COR-L47 (cell line): ENCODE data around the gene GLUD1.
"Not testable (repeated sequence)": the region's sequence is repeated elsewhere in the genome, so short reads cannot be mapped to it uniquely, and the experiment has no call there.

ENCODE experiments used
- DNase-seq: peaks from one replicate; lab custom pipeline; 2025; lab: John Stamatoyannopoulos, UW

The GLUD1 gene

GRCh38 chr10:87090779-87091178 lies 3.9 kb downstream of the GLUD1 start:
- DNase-seq: no peak

DNA sequence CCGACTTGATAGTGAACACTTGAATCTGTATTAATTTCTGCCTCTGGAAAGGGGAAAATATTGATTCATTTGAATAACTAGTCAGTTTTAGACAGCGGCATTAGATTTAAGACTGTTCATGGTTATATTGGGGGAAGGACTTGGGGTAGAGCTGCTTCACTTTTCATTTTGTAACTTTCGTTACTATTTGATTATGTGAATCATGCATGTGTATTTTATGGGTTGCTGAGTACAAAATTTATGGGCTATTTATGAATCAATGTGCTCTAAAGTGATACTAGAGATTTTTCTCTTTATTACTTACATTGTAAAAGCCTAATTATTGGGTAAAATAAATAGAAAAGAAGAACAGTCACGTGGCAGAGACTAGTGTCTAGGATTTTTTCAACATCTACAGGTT lies 4.9 kb downstream of the GLUD1 start:
- no peak for DNase-seq

- DNase-seq: no peak
These were observed 9.1 kb downstream of the GLUD1 start for GRCh38 chr10:87085537-87085936.

DNA sequence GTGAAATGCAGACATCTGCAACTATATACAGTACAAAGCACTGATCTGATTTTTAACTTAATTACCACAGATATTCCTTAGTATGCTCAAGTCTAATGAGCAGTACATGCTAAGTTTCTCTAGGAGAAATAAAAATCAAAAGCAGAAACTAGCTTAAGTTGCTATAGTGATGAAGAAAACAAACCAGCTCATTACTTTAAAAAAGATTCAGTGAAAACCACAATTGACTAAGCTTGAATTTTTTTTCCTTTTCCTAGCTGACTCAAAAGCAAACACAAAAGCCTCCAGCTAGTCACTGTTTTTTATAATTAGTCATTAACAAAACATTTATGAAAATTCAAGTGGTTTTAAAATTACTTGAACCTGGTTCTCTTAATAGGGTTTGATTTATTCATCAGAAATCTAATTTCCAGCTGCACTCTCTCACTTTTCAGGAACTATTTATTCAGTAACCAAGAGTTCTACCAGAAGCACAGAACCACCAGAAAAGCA lies 10.3 kb downstream of the GLUD1 start:
- not testable (repeated sequence) for DNase-seq

DNA sequence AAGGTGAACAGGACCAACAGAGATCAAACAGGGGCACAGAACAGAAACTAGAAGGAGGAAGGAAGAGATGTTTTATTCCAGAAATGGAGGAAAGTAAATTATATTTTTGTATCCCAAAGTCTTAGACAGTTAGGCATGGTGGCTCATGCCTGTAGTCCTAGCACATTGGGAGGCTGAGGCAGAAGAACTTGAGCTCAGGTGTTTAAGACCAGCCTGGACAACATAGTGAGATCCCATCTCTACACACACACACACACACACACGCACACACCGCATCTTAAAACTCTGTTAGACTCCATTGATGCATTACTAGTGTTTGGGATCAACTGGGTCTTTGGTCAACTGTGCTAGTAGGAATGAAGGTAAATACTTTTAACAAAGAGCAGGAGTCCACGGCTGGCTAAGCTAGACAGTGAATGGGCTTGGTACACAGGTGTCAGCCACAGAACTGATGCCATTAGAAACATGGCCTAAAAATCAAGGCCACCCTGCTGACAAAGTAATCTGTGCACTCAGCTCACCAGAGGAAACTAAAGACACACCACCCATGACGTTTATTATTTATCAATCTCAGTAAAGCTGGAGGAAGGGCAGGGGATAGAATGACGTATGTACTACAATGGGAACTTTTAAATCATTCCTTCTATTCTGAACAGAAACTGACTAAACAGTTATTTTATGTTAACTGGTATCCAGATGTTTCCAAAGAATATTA lies 10.9 kb downstream of the GLUD1 start:
- not testable (repeated sequence) for DNase-seq

DNA sequence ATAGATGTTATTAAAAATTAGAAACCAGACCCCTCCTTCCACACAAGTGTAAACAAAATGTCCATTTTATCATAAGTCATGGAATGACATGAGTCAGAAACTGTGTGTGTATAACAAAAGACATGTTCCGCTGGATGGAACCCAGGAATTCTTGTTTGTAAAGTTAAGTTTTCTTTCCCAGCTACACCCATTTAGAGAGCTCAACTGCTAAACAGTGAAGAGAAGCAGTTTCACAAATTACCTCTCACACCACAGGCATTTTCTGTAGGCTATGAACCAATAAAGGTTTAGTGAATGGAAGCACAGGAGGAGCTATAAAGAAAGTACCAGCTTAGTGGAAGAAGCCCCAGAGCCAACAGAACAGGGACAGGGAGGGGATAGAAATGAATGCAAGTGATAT lies 12.4 kb downstream of the GLUD1 start:
- DNase-seq: not testable (repeated sequence)

DNA sequence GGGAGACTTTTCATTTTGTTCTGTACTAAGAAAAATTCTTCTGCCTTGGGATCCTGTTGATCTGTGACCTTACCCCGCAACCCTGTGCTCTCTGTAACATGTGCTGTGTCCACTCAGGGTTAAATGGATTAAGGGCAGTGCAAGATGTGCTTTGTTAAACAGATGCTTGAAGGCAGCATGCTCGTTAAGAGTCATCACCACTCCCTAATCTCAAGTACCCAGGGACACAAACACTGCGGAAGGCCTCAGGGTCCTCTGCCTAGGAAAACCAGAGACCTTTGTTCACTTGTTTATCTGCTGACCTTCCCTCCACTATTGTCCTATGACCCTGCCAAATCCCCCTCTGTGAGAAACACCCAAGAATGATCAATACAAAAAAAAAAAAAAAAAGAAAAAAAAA lies 13.1 kb downstream of the GLUD1 start:
- DNase-seq: not testable (repeated sequence)

- DNase-seq: not testable (repeated sequence)
These were observed 14.0 kb downstream of the GLUD1 start for GRCh38 chr10:87080621-87081020.

- DNase-seq: no peak
These were observed 15.4 kb downstream of the GLUD1 start for GRCh38 chr10:87079106-87079836.

GRCh38 chr10:87076421-87076820 lies 18.2 kb downstream of the GLUD1 start:
- not testable (repeated sequence) for DNase-seq

- no peak for DNase-seq
These were observed 22.2 kb downstream of the GLUD1 start for GRCh38 chr10:87072449-87072848.

DNA sequence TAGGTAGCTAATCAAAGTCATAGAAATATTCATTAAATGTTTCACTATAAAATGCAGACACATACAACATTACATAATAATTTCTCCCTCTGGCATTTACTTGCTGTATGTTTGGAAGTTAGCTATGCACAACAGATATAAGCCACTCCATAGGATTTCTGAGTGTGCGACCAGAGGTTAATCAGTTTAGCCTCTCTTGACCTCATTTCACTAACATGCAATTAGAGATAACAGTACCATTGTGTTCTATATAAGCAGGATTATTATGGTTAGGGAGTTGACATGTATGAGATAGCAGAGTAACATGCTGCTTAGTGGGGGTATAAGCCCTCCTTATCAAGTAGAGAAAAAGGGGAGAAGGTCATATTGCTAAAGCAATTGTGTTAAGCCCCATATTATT lies 26.4 kb downstream of the GLUD1 start:
- DNase-seq: no peak

DNA sequence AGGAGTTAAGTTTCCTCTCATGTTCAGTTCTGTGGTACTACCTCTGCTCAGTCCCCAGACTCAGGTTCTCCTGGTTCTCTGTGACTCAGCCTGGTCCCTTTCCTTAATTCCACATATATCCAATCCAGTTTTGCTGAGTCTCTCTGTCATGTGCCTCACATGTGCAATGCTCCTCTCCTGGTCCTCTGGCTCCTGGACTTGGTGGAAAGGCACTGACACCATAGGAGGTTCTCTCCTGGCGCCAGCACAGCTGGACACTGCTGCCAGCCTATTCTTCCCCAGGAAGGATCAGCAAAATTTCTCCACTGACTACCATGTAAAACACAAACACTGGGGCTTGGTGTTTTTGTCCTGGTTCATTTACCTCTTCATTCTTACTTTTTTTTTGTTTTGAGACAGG lies 27.8 kb downstream of the GLUD1 start:
- DNase-seq: no peak

GRCh38 chr10:87066178-87066577 lies 28.5 kb downstream of the GLUD1 start:
- DNase-seq: no peak

DNA sequence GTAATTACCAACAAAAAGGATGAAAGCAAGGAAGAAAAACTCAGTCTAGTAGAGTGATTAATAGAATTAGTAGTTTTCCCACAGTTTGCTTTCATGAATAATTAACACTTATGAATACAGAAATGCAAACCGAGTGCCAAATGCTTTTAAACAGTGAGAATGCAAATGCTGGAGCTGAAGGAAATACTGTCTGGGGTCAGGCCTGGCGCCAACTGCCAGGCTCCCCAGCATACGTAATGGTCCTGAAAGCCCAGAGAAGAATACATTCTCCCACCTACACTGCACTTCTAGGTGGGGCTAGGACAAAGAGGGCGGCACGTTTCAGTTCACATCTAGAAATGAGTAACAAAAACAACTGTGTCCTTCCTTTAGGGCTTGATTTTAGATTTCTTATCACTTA lies 30.0 kb downstream of the GLUD1 start:
- no peak for DNase-seq

DNA sequence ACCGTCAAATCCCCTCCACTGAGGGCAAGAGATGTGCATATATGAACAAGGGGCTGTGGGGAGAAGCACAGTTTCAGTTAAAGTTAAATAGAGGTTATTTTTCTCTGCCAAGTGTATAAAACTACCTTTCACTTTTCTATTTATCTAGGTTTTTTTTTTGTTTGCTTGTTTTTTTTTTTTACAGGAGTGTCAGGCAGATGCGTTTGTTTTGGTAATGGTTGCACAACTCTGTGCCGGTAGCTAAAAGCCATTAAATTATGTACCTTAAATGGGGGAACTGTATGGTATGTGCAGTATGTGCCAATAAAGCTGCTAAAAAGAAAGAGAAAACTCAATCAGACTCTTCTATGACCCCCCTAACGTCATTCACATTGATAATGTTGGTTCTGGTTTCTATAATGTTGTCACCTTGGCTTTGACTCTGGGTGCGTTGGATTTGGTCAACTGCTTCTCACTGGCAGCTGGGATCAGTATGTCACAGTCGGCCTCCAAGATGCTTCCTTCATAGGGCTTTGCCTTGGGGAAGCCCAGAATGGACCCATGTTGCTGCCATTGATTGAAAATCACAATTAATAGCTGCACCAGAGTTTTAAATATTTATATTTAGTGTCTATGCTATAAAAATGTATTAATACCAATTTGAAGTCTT lies 34.2 kb downstream of the GLUD1 start:
- DNase-seq: no peak

DNA sequence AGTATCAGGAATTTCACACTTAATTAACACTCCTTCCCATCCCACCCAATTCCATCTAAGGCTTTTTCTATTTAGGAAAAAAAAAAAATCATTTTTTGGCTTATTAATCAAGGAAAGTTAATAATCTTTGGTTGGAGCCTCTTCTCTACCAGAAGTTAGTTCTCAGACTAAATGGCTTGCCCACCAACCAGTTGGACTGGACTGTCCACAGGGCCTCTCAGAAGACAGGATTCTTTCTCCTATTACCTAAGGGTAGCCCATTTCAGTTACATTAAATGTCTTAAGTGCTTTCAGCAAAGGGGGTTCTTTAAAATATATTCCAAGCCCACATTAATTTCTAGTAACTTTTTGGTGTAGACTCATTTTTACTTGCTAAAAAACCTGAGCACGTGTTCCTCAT lies 35.2 kb downstream of the GLUD1 start:
- no peak for DNase-seq

DNA sequence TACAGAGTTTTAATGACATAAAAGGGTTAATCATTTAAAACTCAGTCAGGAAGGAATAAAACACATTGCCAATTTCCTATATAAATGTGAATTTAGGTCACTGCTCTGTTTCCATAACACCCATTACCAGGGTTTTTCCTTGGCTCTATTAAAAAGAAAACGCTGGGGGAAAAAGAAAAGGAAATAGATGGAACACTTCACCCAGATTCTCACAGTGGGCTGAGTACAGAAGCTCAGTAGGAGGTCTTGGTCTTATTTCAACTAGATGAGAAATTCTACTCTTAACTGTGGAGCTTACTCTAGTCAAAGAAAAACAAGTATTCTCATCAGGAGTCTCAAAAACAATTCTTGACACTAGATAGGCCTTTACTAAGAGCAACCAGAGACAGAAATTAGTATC lies 36.5 kb downstream of the GLUD1 start:
- DNase-seq: no peak

- DNase-seq: no peak
These were observed 40.0 kb downstream of the GLUD1 start for GRCh38 chr10:87054373-87055295.

GRCh38 chr10:87053577-87054181 lies 41.0 kb downstream of the GLUD1 start:
- no peak for DNase-seq

DNA sequence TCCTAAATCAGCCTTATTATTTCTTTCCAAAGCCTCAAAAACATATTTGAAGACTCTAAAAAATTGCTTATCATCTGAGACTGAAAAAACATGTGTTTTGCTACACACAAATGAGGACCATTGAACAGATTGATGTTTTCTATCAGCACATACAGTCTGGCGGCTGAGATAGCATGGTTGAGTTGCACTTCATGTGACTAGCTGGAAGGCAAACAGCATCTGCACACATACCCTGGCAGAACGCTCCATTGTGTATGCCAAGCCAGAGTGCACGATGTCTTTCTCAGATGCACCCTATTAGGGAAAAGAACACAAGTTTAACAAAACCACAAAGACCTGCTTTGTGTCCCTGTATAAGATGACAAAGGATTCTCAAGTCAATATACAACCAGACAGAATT lies 41.5 kb downstream of the GLUD1 start:
- DNase-seq: no peak
